GM23338 (cell line): ENCODE results near the gene ITGB2. TPM values are rescaled to one million over a fixed set of nuclear protein-coding genes. Genes with fewer than 3 reads are reported as not detected.

Experiments used
- ATAC-seq: fragments of 200-7000 bp; cut with Tn5 transposase; 3 replicates; pipeline ENCODE4 v1.9.1; 2020
- DNase-seq: peaks from one replicate; pipeline ENCODE4 v3.0.0-alpha.2; 2015; ENCODE audit warnings: low spot score
- H2AFZ ChIP-seq: fragments of 200-600 bp; sonication (generic); 2 replicates; pipeline ENCODE4 v1.8.0; 2016; ENCODE audit warnings: antibody characterized with exemption, mild to moderate bottlenecking, moderate library complexity
- H3F3A ChIP-seq: fragments of 200-600 bp; sonication (generic); replicated peaks from 2 replicates; pipeline ENCODE4 v1.8.0; 2017; ENCODE audit warnings: antibody characterized with exemption, mixed run types, low read depth
- H3K27ac ChIP-seq: fragments of 200-600 bp; sonication (generic); 2 replicates; pipeline ENCODE4 v1.6.1; 2016; ENCODE audit warnings: low read depth
- H3K27me3 ChIP-seq: fragments of 200-600 bp; sonication (generic); 2 replicates; pipeline ENCODE4 v1.8.0; 2016; ENCODE audit warnings: mild to moderate bottlenecking, mixed run types, moderate library complexity; ENCODE audit not compliant: insufficient read depth
- H3K36me3 ChIP-seq: fragments of 200-600 bp; sonication (generic); 2 replicates; pipeline ENCODE4 v1.8.0; 2016; ENCODE audit warnings: mild to moderate bottlenecking; ENCODE audit not compliant: insufficient read depth
- H3K4me1 ChIP-seq: fragments of 200-600 bp; sonication (generic); 2 replicates; pipeline ENCODE4 v1.8.0; 2016; ENCODE audit warnings: mild to moderate bottlenecking, moderate library complexity; ENCODE audit not compliant: insufficient read depth
- H3K4me2 ChIP-seq: fragments of 200-600 bp; sonication (generic); 2 replicates; pipeline ENCODE4 v1.7.1; 2017; ENCODE audit warnings: mixed run types
- H3K4me3 ChIP-seq: fragments of 200-600 bp; sonication (generic); 2 replicates; pipeline ENCODE4 v1.6.1; 2016; ENCODE audit warnings: mixed run types
- H3K79me2 ChIP-seq: fragments of 200-600 bp; sonication (generic); replicated peaks from 2 replicates; pipeline ENCODE4 v1.8.0; 2017; ENCODE audit warnings: mild to moderate bottlenecking; ENCODE audit not compliant: insufficient read depth
- H3K9me2 ChIP-seq: fragments of 200-600 bp; sonication (generic); 2 replicates; pipeline ENCODE4 v1.8.0; 2017; ENCODE audit not compliant: insufficient read depth
- H4K20me1 ChIP-seq: fragments of 200-600 bp; sonication (generic); replicated peaks from 2 replicates; pipeline ENCODE4 v1.8.0; 2017; ENCODE audit warnings: mild to moderate bottlenecking; ENCODE audit not compliant: insufficient read depth
- H3K27ac Mint-ChIP-seq: 2 replicates; pipeline ENCODE4 v1.8.0; 2020; ENCODE audit warnings: inconsistent platforms, mild to moderate bottlenecking, moderate library complexity, mixed read lengths
- H3K27me3 Mint-ChIP-seq: 3 replicates; pipeline ENCODE4 v1.8.0; 2022; ENCODE audit warnings: low read depth, mild to moderate bottlenecking, moderate library complexity, mixed read lengths, inconsistent platforms; ENCODE audit not compliant: insufficient read depth, poor library complexity
- H3K36me3 Mint-ChIP-seq: 3 replicates; pipeline ENCODE4 v1.8.0; 2021; ENCODE audit warnings: low read depth, mild to moderate bottlenecking, inconsistent platforms, moderate library complexity, mixed read lengths
- H3K4me1 Mint-ChIP-seq: 3 replicates; pipeline ENCODE4 v1.8.0; 2020; ENCODE audit warnings: mild to moderate bottlenecking, inconsistent platforms, mixed read lengths
- H3K4me3 Mint-ChIP-seq: 3 replicates; pipeline ENCODE4 v1.8.0; 2021; ENCODE audit warnings: moderate library complexity, mild to moderate bottlenecking, inconsistent platforms, mixed read lengths
- H3K9me3 Mint-ChIP-seq: 3 replicates; pipeline ENCODE4 v1.8.0; 2020; ENCODE audit warnings: moderate library complexity, mild to moderate bottlenecking, inconsistent platforms, mixed read lengths
- CREB1 ChIP-seq: fragments of 250-450 bp; sonication (Bioruptor Pico); IDR thresholded peaks from 2 replicates; pipeline ENCODE4 v1.5.0; 2020; ENCODE audit warnings: low read depth, mild to moderate bottlenecking, moderate library complexity
- CTCF ChIP-seq, 2 experiments: fragments of 200-600 bp in 1 of 2; sonication (generic) in 1 of 2; conservative IDR thresholded peaks; 2 replicates each; pipeline versions ENCODE4 v1.5.1 to v1.6.1; 2016 to 2017; ENCODE audit warnings: antibody characterized with exemption in 2 of 2, low read depth in 2 of 2, mild to moderate bottlenecking in 2 of 2, moderate library complexity in 1 of 2
- ETS1 ChIP-seq: IDR thresholded peaks from 2 replicates; pipeline ENCODE4 v1.6.1; 2016; ENCODE audit warnings: antibody characterized with exemption
- EZH2 ChIP-seq: fragments of 200-600 bp; sonication (generic); IDR thresholded peaks from one replicate; pipeline ENCODE4 v1.8.0; 2017; ENCODE audit warnings: antibody characterized with exemption, mild to moderate bottlenecking, low read depth; ENCODE audit not compliant: unreplicated experiment
- EZH2phosphoT487 ChIP-seq: fragments of 200-600 bp; sonication (generic); IDR thresholded peaks from one replicate; pipeline ENCODE4 v1.8.1; 2018; ENCODE audit warnings: antibody characterized with exemption; ENCODE audit not compliant: unreplicated experiment
- JUNB ChIP-seq: IDR thresholded peaks from one replicate; pipeline ENCODE4 v1.6.1; 2016; ENCODE audit warnings: antibody characterized with exemption; ENCODE audit not compliant: unreplicated experiment
- NANOG ChIP-seq: IDR thresholded peaks from 2 replicates; pipeline ENCODE4 v1.6.1; 2016; ENCODE audit warnings: antibody characterized with exemption, borderline replicate concordance
- POLR2AphosphoS5 ChIP-seq: IDR thresholded peaks from 2 replicates; pipeline ENCODE4 v1.6.1; 2016; ENCODE audit warnings: antibody characterized with exemption, low read depth
- REST ChIP-seq: IDR thresholded peaks from one replicate; pipeline ENCODE4 v1.6.1; 2018; ENCODE audit warnings: antibody characterized with exemption; ENCODE audit not compliant: unreplicated experiment
- STAT1 ChIP-seq: IDR thresholded peaks from one replicate; pipeline ENCODE4 v1.6.1; 2016; ENCODE audit warnings: antibody characterized with exemption; ENCODE audit not compliant: unreplicated experiment
- ZNF114 ChIP-seq: fragments of 250-450 bp; sonication (Bioruptor Pico); IDR thresholded peaks from 2 replicates; pipeline ENCODE4 v1.5.0; 2020; ENCODE audit warnings: mild to moderate bottlenecking, moderate library complexity
- ZNF331 ChIP-seq: fragments of 250-450 bp; sonication (Bioruptor Pico); IDR thresholded peaks from 2 replicates; pipeline ENCODE4 v1.5.0; 2020; ENCODE audit warnings: low read depth, mild to moderate bottlenecking, moderate library complexity
- ZNF462 ChIP-seq: fragments of 250-450 bp; sonication (Bioruptor Pico); IDR thresholded peaks from 2 replicates; pipeline ENCODE4 v1.5.0; 2020; ENCODE audit warnings: mild to moderate bottlenecking, moderate library complexity
- polyA plus RNA-seq: library from polyadenylated mRNA; unstranded; fragments of >200 nt; fragmentation: Nextera tagmentation; extraction: Ambion mirVana; gene quantifications from 2 replicates; pipeline ENCODE4 v1.2.1, GENCODE V29; 2016
- total RNA-seq: library from RNA; depleted of rRNA; stranded (reverse); fragments of >200 nt; shearing (Covaris generic); gene quantifications from 2 replicates; pipeline ENCODE4 v1.2.3, GENCODE V29; 2014

Gene ITGB2
- total and polyA plus RNA-seq, 2 experiments from 2014 or later = 0.44 to 0.63 TPM

GRCh38 chr21:44962403-44962966 is 41.8 kb upstream of the ITGB2 start:
- Histone ChIP-seq H3K27me3 (no peaks in the 10 kb centered on the region), H3K9me2 (no peaks in the 10 kb centered on the region), H4K20me1 (peaks cover 29% of the 10 kb centered on the region), H3K36me3 (peaks cover 13% of the 10 kb centered on the region), H3K27ac (no peak overlapping the region), H3K79me2 (peaks cover 63% of the 10 kb centered on the region), H3F3A (no peaks in the 10 kb centered on the region), H2AFZ (no peak overlapping the region), H3K4me2 (no peak overlapping the region), H3K4me1 (no peaks in the 10 kb centered on the region), H3K4me3 (no peak overlapping the region)
- no peaks in the 10 kb centered on the region for H3K9me3 Mint-ChIP-seq
- DNase-seq (no peak), ATAC-seq (no peak)
- H3K36me3 Mint-ChIP-seq = peaks cover 38% of the 10 kb centered on the region
- H3K4me1 Mint-ChIP-seq = peaks cover 7% of the 10 kb centered on the region; the same call in 1 of the 3 replicates
- no peak for TF ChIP-seq EZH2
- TF ChIP-seq POLR2AphosphoS5 = no peak
- no peak for TF ChIP-seq JUNB
- no peak for TF ChIP-seq ZNF331
- TF ChIP-seq CREB1 (CRISPR knock-in tag) = no peak
- TF ChIP-seq ZNF114 = no peak
- no peak for TF ChIP-seq ETS1
- TF ChIP-seq EZH2phosphoT487 = no peak
- no peak for TF ChIP-seq REST
- TF ChIP-seq CTCF (conservative IDR thresholded peaks at IDR 0.05; ENCODE audit: low read depth in 2 of 2) = no peak
- no peak for TF ChIP-seq NANOG
- no peak for TF ChIP-seq STAT1
- no peak for TF ChIP-seq ZNF462
- H3K27me3 Mint-ChIP-seq = peaks cover under 1% of the 10 kb centered on the region
- peak overlapping the region; percentile 14; the same call in 1 of the 2 replicates for H3K27ac Mint-ChIP-seq
- H3K4me3 Mint-ChIP-seq = no peak overlapping the region
